ENCODE measurements around the gene LYRM1. TPM values are rescaled to one million over a fixed set of nuclear protein-coding genes. Genes with fewer than 3 reads are reported as not detected.

The LYRM1 gene, protein sequence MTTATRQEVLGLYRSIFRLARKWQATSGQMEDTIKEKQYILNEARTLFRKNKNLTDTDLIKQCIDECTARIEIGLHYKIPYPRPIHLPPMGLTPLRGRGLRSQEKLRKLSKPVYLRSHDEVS
- 10 to 100 TPM; 38.5 to 85.6 (median 53.4) TPM for total RNA-seq
- 10 to 100 TPM; 31.2 to 43.7 (median 34.8) TPM for polyA plus RNA-seq

DNA sequence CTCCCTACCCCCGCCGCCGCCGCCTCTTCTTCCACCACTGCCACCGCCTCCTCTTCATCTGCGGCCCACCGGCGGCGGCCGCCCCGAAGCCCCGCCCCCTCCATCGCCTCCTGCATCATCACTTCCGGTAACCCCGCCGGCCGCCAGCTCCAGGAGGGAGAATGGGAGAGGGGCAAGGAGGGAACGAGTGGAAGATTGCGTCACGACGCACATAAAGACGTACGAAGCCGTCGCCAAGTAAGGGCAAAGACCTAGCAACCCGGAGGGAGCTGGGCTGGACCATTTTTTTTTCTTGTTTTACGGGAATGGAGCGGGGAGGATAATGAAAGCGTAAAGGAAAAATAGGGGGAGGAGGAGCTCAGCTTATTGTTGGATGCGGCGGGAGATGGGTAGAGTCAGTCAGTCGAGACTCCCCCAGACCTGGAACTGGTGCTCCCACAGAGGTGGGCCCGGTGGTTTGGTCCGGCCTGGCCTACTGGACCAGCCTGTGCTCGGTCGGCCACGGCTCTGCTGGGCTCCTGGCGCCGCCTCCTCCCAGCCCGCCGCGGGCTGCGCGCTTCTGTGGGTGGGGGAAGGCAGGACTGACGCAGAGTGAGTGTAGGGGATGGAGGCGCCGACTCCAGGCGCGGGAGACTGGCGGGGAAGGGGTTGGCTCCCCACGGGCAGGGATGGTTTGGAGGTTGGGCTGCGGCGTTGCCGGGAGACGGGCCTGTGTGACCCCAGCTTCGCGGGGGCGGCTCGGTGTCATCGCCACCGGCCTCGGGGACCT lies at the start of gene LYRM1, which contains the start of gene DCUN1D3:
Gene LYRM1, plus strand, starts transcription at position 473 of the 769 bp plus-strand sequence. CDS start 14,785 bp downstream, outside the sequence.
Gene DCUN1D3, minus strand, starts transcription at position 60 of the 769 bp plus-strand sequence. CDS start 37,820 bp downstream, outside the sequence.
- 0 to 1% methylated on average over 62 of the region's 62 CpGs for WGBS, 2 donors
- peak within 1 kb of the TSS; percentile 96 to 99 (median 98) for H3K27ac ChIP-seq
- H3K4me3 ChIP-seq: peak within 1 kb of the TSS; percentile 75 to 91 (median 80)
- H3K9me3 ChIP-seq: no peaks in the 10 kb centered on the region
- H3K4me1 ChIP-seq: peaks cover 0 to 78% (median 71%) of the 10 kb centered on the region in 4 donors
- H3K36me3 ChIP-seq: peaks cover 0 to 11% (median 0%) of the 10 kb centered on the region in 4 donors
- no peaks in the 10 kb centered on the region for H3K27me3 ChIP-seq
- peak; percentile 99 for DNase-seq
- TF ChIP-seq, protein P1, sequence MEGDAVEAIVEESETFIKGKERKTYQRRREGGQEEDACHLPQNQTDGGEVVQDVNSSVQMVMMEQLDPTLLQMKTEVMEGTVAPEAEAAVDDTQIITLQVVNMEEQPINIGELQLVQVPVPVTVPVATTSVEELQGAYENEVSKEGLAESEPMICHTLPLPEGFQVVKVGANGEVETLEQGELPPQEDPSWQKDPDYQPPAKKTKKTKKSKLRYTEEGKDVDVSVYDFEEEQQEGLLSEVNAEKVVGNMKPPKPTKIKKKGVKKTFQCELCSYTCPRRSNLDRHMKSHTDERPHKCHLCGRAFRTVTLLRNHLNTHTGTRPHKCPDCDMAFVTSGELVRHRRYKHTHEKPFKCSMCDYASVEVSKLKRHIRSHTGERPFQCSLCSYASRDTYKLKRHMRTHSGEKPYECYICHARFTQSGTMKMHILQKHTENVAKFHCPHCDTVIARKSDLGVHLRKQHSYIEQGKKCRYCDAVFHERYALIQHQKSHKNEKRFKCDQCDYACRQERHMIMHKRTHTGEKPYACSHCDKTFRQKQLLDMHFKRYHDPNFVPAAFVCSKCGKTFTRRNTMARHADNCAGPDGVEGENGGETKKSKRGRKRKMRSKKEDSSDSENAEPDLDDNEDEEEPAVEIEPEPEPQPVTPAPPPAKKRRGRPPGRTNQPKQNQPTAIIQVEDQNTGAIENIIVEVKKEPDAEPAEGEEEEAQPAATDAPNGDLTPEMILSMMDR (IDR thresholded peaks at IDR 0.05): no peak
- TF ChIP-seq POLR2A (IDR thresholded peaks at IDR 0.05): peak; percentile 96
- peak in 3 of 4 donors; percentile 25 to 79 (median 62) for TF ChIP-seq EP300 (IDR thresholded peaks at IDR 0.05)
- TF ChIP-seq POLR2AphosphoS5 (IDR thresholded peaks at IDR 0.05): peak; percentile 93 to 99 (median 96)
- intact Hi-C loops (cut with DNase I): loop anchor here (2.0 to 10.0 kb wide), 5 partner anchors 32 to 257 kb away; partner anchors contain the start of genes ERI2, LDAF1, REXO5 and THUMPD1

DNA sequence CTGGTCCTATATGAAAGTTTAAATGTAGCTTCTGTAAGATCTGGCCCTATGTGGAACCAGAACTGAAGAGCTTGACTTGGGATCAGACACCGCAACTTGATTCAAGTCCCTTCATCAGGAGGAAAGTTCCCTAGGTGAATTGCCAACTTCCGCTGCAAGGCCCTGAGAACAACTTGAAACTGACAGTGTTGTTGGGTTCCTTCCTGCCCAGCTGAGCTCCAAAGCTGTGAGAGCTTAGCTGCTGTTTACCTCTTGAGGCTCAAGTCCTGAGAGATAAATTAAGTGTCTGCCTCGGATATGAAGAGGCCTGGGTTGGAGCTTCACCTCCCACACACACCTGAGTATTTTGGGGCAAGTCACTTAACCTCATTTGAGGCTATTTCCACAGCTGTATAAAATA lies 49.6 kb upstream of the LYRM1 start:
- WGBS, 2 donors: 77 to 80% methylated on average over 3 of the region's 3 CpGs
- DNase-seq: no peak
- H3K9me3 ChIP-seq: no peaks in the 10 kb centered on the region
- peaks cover 0 to 10% (median 3%) of the 10 kb centered on the region in 4 donors for H3K36me3 ChIP-seq
- intact Hi-C loops (cut with DNase I): loop anchor here (1.0 to 5.0 kb wide), 4 partner anchors 46 to 311 kb away; partner anchors contain the start of genes DCUN1D3 and LYRM1
- H3K27me3 ChIP-seq: no peaks in the 10 kb centered on the region
- no peak for TF ChIP-seq EP300 (IDR thresholded peaks at IDR 0.05)
- TF ChIP-seq, protein P1 (IDR thresholded peaks at IDR 0.05): no peak
- TF ChIP-seq POLR2AphosphoS5 (IDR thresholded peaks at IDR 0.05): no peak
- no peak for TF ChIP-seq POLR2A (IDR thresholded peaks at IDR 0.05)
- peaks cover 0 to 55% (median 45%) of the 10 kb centered on the region in 4 donors for H3K4me1 ChIP-seq
- no peak overlapping the region for H3K4me3 ChIP-seq
- peak overlapping the region; percentile 79 to 90 (median 82) for H3K27ac ChIP-seq

DNA sequence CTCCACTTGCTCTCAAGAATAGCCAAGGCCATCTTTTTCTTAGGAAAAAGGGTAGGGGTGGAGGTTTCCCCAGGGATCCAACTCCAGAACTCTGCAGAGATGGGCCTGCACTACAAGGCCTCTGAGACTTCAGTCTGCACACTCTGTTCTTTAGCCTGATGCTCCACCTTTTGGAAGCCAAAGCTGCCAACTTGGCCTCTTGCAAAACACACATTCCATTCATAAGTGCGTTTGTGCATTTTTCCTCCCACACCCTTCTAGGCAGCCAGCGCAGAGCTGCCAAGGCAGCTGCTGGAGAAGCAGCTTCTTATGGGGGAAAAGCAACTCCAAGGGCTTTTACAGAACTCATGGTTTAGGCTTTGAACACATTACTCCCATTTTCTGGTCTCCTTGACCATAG lies 49.0 kb upstream of the LYRM1 start:
- Histone ChIP-seq H3K9me3 (no peaks in the 10 kb centered on the region), H3K4me3 (no peak overlapping the region), H3K4me1 (peaks cover 0 to 55% (median 45%) of the 10 kb centered on the region in 4 donors), H3K36me3 (peaks cover 0 to 10% (median 3%) of the 10 kb centered on the region in 4 donors), H3K27ac (peak overlapping the region; percentile 79 to 90 (median 82)), H3K27me3 (no peaks in the 10 kb centered on the region)
- TF ChIP-seq POLR2A (IDR thresholded peaks at IDR 0.05) (no peak), EP300 (IDR thresholded peaks at IDR 0.05) (peak in 2 of 4 donors; percentile 10 to 76), POLR2AphosphoS5 (IDR thresholded peaks at IDR 0.05) (peak; percentile 75 to 82 (median 82))
- TF ChIP-seq, protein P1 (IDR thresholded peaks at IDR 0.05): no peak
- 16 to 61% methylated on average over 2 of the region's 2 CpGs for WGBS, 2 donors
- intact Hi-C loops (cut with DNase I): loop anchor here (2.0 to 5.0 kb wide), 3 partner anchors 47 to 311 kb away; partner anchors contain the start of genes DCUN1D3 and LYRM1
- peak; percentile 94 for DNase-seq

DNA sequence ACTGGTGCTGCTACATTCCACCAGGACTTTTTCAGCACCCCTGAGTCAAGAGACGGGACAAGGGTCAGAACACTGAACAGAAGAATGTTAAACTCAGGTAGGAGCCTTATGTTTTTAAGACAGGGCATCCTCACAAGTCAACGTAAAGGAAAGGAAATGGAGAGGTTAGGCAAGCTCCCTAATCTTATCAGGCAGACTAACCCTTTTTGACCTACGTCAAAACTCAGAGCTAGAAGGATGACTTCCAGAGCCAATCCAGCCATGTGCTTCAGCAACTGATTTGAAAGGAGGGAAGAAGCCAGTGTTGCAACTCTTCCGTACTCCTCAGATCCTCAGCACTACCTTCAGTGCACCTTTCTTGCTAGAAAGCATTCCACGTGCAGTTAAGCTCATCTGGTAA lies 47.4 kb upstream of the LYRM1 start:
- peaks cover 0 to 55% (median 45%) of the 10 kb centered on the region in 4 donors for H3K4me1 ChIP-seq
- WGBS, 2 donors: 94 to 95% methylated on average over 5 of the region's 5 CpGs
- peaks cover 0 to 10% (median 3%) of the 10 kb centered on the region in 4 donors for H3K36me3 ChIP-seq
- H3K27ac ChIP-seq: peak overlapping the region in 3 of 4 donors; percentile 80 to 90 (median 84)
- TF ChIP-seq POLR2A (IDR thresholded peaks at IDR 0.05) (no peak), EP300 (IDR thresholded peaks at IDR 0.05) (no peak), POLR2AphosphoS5 (IDR thresholded peaks at IDR 0.05) (no peak)
- TF ChIP-seq, protein P1 (IDR thresholded peaks at IDR 0.05): no peak
- H3K9me3 ChIP-seq: no peaks in the 10 kb centered on the region
- DNase-seq: no peak
- intact Hi-C loops (cut with DNase I): loop anchor here (5.0 kb wide), 1 partner anchor 309 kb away; no protein-coding TSS in a partner anchor
- no peak overlapping the region for H3K4me3 ChIP-seq
- H3K27me3 ChIP-seq: no peaks in the 10 kb centered on the region
